Panc1 (cell line): ENCODE results near the gene KRTAP4-12. TPM values are rescaled to one million over a fixed set of nuclear protein-coding genes. Genes with fewer than 3 reads are reported as not detected.
A peak's percentile ranks its signal among the peaks of the same experiment; 100 is the strongest.
"Not testable (repeated sequence)": the region's sequence is repeated elsewhere in the genome, so short reads cannot be mapped to it uniquely, and the experiment has no call there.

Source experiments
- ATAC-seq: fragments of 200-7000 bp; cut with Tn5 transposase; 2 replicates; pipeline ENCODE4 v1.9.1; 2020; ENCODE audit warnings: mild to moderate bottlenecking, moderate library complexity
- BruUV-seq: library from RNA; stranded (reverse); fragments of 400-500 nt; replicated peaks from 2 replicates; lab custom pipeline; 2021; lab: Mats Ljungman, UMichigan
- CTCF ChIA-PET: fragments of 300-600 bp; sonication (Branson Sonifier 250); formaldehyde crosslinking; loops from one replicate; lab custom pipeline; 2022; ENCODE audit warnings: antibody characterized with exemption; lab: Charles Lee
- POLR2A ChIA-PET: fragments of 300-600 bp; sonication (Branson Sonifier 250); formaldehyde crosslinking; loops from one replicate; lab custom pipeline; 2022; ENCODE audit warnings: antibody characterized with exemption; lab: Charles Lee
- DNase-seq: peaks from one replicate; pipeline ENCODE4 v3.0.0-alpha.2; 2010; ENCODE audit warnings: low read depth, low spot score
- H3K27ac ChIP-seq: 2 replicates; pipeline ENCODE4 v1.5.1; 2011; ENCODE audit warnings: mild to moderate bottlenecking, low read length, inconsistent platforms
- H3K27me3 ChIP-seq: fragments of 200-500 bp; sonication (Bioruptor generic); 2 replicates; pipeline ENCODE4 v1.6.0; 2014; ENCODE audit warnings: low read length, inconsistent platforms; ENCODE audit not compliant: control insufficient read depth, insufficient read depth
- H3K36me3 ChIP-seq: fragments of 200-500 bp; sonication (Bioruptor generic); 2 replicates; pipeline ENCODE4 v1.5.1; 2014; ENCODE audit warnings: inconsistent platforms, mild to moderate bottlenecking, low read length, moderate library complexity; ENCODE audit not compliant: control insufficient read depth, insufficient read depth
- H3K4me1 ChIP-seq: 2 replicates; pipeline ENCODE4 v1.5.1; 2011; ENCODE audit warnings: inconsistent platforms, mild to moderate bottlenecking, low read length, moderate library complexity; ENCODE audit not compliant: control insufficient read depth, insufficient read depth
- H3K4me3 ChIP-seq, 2 experiments: 2 replicates each; pipeline ENCODE4 v1.5.1; 2011 to 2012; ENCODE audit warnings: low read depth in 2 of 2, low read length in 2 of 2, mild to moderate bottlenecking in 2 of 2, inconsistent platforms in 1 of 2, moderate library complexity in 1 of 2
- H3K9me3 ChIP-seq: fragments of 200-500 bp; sonication (Bioruptor generic); 2 replicates; pipeline ENCODE4 v1.5.1; 2014; ENCODE audit warnings: low read depth, mild to moderate bottlenecking, inconsistent platforms, low read length, moderate library complexity; ENCODE audit not compliant: control insufficient read depth, insufficient read depth
- POLR2AphosphoS5 ChIP-seq: IDR thresholded peaks from 2 replicates; pipeline ENCODE4 v1.6.1; 2012; ENCODE audit warnings: mild to moderate bottlenecking, low read depth, low read length, moderate library complexity
- REST ChIP-seq, 2 experiments: IDR thresholded peaks; 2 replicates each; pipeline ENCODE4 v1.6.1; 2011 to 2012; ENCODE audit warnings: low read depth in 2 of 2, control low read depth in 1 of 2, low read length in 1 of 2, mild to moderate bottlenecking in 1 of 2, moderate library complexity in 1 of 2; ENCODE audit not compliant: insufficient read depth in 1 of 2
- SIN3A ChIP-seq: IDR thresholded peaks from 2 replicates; pipeline ENCODE4 v1.6.1; 2012; ENCODE audit warnings: low read depth, mild to moderate bottlenecking, low read length, moderate library complexity, borderline replicate concordance; ENCODE audit not compliant: insufficient read depth
- TCF7L2 ChIP-seq: IDR thresholded peaks from 2 replicates; pipeline ENCODE4 v1.6.1; 2011; ENCODE audit warnings: mild to moderate bottlenecking, low read depth, low read length, inconsistent platforms
- in situ Hi-C: cut with HindIII; loops from 2 replicates; pipeline ENCODE4 v1.10.0; 2016; ENCODE audit warnings: low sequenced_read_pairs, low pct_unique_long_range_greater_than_20kb
- intact Hi-C: fragments of 100-400 bp; cut with micrococcal nuclease; formaldehyde crosslinking; loops from one replicate; pipeline ENCODE4 v1.10.0; 2022; ENCODE audit not compliant: unreplicated experiment
- total RNA-seq: library from RNA; stranded (reverse); gene quantifications from one replicate; pipeline ENCODE4 v1.2.1, GENCODE V29; 2021; ENCODE audit not compliant: unreplicated experiment
- TF ChIP-seq, protein P1 (sequence below): fragments of 450-650 bp; IDR thresholded peaks from 2 replicates; pipeline ENCODE4 v1.5.1; 2017; ENCODE audit warnings: mild to moderate bottlenecking

Gene KRTAP4-12
- total RNA-seq, 1 experiment from 2014 or later: not detected

- DNase-seq, BruUV-seq, H3K4me1 ChIP-seq, CTCF ChIA-PET, H3K27ac ChIP-seq, H3K36me3 ChIP-seq, POLR2A ChIA-PET, H3K27me3 ChIP-seq, H3K9me3 ChIP-seq, intact Hi-C loops, in situ Hi-C loops, H3K4me3 ChIP-seq: not testable (repeated sequence)
- ATAC-seq: 0 out of 2 replicates have a peak, but pooled peaks have one; percentile 48
Measured at GRCh38 chr17:41119696-41120690, 4.0 kb downstream of the KRTAP4-12 start.

DNA sequence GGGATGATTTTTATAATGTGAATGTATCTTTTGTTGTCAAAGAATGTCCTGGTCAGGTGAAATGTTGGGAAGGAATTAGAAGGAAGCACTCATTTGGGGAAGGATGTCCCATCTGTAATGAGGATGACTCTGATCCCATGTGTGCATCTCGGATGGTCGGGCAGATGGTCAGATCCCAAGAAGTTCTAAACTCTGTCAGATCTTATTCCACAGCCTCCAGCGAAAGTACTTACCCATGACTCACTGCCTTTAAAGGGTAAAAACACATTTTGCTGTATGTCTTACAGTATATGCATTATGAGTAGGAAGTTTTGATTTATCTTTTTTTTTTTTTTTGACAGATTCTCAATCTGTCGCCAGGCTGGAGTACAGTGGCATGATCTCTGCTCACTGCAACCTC, 5.3 kb downstream of the KRTAP4-12 start:
- no TSS peak for BruUV-seq
- Histone ChIP-seq H3K27ac (no peak overlapping the region), H3K4me3 (no peak overlapping the region), H3K4me1 (no peaks in the 10 kb centered on the region), H3K27me3 (no peaks in the 10 kb centered on the region), H3K36me3 (no peaks in the 10 kb centered on the region), H3K9me3 (no peaks in the 10 kb centered on the region)
- in situ Hi-C loops: no loop called here
- ATAC-seq: no peak
- TF ChIP-seq REST (IDR thresholded peaks at IDR 0.05; ENCODE audit: insufficient read depth in 1 of 2, low read depth in 2 of 2, low read length in 1 of 2): no peak
- TF ChIP-seq, protein P1, sequence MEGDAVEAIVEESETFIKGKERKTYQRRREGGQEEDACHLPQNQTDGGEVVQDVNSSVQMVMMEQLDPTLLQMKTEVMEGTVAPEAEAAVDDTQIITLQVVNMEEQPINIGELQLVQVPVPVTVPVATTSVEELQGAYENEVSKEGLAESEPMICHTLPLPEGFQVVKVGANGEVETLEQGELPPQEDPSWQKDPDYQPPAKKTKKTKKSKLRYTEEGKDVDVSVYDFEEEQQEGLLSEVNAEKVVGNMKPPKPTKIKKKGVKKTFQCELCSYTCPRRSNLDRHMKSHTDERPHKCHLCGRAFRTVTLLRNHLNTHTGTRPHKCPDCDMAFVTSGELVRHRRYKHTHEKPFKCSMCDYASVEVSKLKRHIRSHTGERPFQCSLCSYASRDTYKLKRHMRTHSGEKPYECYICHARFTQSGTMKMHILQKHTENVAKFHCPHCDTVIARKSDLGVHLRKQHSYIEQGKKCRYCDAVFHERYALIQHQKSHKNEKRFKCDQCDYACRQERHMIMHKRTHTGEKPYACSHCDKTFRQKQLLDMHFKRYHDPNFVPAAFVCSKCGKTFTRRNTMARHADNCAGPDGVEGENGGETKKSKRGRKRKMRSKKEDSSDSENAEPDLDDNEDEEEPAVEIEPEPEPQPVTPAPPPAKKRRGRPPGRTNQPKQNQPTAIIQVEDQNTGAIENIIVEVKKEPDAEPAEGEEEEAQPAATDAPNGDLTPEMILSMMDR: no peak
- no peak for TF ChIP-seq TCF7L2
- TF ChIP-seq SIN3A: no peak
- no peak for TF ChIP-seq POLR2AphosphoS5
- intact Hi-C loops: no loop called here
- ChIA-PET CTCF (no interaction called here), POLR2A (no interaction called here)
- no peak for DNase-seq

GRCh38 chr17:41117846-41118386, 6.1 kb downstream of the KRTAP4-12 start, which contains the start of gene KRTAP4-11:
Gene KRTAP4-11 (minus strand): TSS chr17:41118373. CDS start chr17:41118315, 58 bp downstream.
- H3K27ac ChIP-seq, H3K27me3 ChIP-seq, CTCF ChIA-PET, H3K4me3 ChIP-seq, ATAC-seq, in situ Hi-C loops, H3K9me3 ChIP-seq, H3K4me1 ChIP-seq, H3K36me3 ChIP-seq, DNase-seq, POLR2A ChIA-PET, BruUV-seq, intact Hi-C loops: not testable (repeated sequence)
